OCI-LY3 (cell line): ENCODE data around the gene CHD2.

Experiments used
- EZH2phosphoT487 ChIP-seq: fragments of 200-600 bp; shearing (Covaris generic); IDR thresholded peaks from 2 replicates; pipeline ENCODE4 v1.6.1; 2018; ENCODE audit warnings: antibody characterized with exemption, mixed run types, low read depth
- TF ChIP-seq, protein P1 (sequence below): fragments of 200-600, 300-600 bp; sonication (generic); IDR thresholded peaks from 2 replicates; pipeline ENCODE4 v1.5.1; 2014; ENCODE audit warnings: antibody characterized with exemption, low read length, low read depth

DNA sequence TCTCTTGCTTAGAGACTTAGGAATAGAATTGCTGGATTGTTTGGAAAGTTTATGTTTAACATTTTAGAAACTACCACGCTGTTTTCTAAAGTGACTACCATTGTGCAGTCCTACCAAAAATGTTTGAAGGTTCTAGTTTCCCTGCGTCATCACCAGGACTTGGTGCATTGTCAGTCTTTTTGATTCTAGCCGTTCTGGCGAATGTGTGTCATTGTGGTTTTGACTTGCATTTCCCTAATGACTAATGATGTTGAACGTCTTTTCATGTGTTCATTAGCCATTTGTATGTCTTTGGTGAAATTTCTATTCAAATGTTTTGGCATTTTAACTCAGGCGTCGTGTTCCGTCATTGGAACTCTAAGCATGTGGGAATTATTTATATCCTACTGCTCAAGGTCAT, 58.0 kb downstream of the CHD2 start:
- TF ChIP-seq, protein P1, sequence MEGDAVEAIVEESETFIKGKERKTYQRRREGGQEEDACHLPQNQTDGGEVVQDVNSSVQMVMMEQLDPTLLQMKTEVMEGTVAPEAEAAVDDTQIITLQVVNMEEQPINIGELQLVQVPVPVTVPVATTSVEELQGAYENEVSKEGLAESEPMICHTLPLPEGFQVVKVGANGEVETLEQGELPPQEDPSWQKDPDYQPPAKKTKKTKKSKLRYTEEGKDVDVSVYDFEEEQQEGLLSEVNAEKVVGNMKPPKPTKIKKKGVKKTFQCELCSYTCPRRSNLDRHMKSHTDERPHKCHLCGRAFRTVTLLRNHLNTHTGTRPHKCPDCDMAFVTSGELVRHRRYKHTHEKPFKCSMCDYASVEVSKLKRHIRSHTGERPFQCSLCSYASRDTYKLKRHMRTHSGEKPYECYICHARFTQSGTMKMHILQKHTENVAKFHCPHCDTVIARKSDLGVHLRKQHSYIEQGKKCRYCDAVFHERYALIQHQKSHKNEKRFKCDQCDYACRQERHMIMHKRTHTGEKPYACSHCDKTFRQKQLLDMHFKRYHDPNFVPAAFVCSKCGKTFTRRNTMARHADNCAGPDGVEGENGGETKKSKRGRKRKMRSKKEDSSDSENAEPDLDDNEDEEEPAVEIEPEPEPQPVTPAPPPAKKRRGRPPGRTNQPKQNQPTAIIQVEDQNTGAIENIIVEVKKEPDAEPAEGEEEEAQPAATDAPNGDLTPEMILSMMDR, result no peak
- no peak for TF ChIP-seq EZH2phosphoT487
